ENCODE results near the gene TPRN.

GRCh38 chr9:137214620-137215019 is 14.1 kb upstream of the TPRN start:
- no peak for TF ChIP-seq CTCF (IDR thresholded peaks at IDR 0.05)
- TF ChIP-seq POLR2A (IDR thresholded peaks at IDR 0.05): no peak

Measured in esophagus squamous epithelium (tissue), 4 donors.